Ovary (tissue), 3 donors: ENCODE results near the gene EPN1.

Experiments used
- POLR2A ChIP-seq: fragments of 450-650 bp; IDR thresholded peaks from one replicate; pipeline ENCODE4 v1.6.1; 2017; ENCODE audit warnings: antibody characterized with exemption, mild to moderate bottlenecking, moderate library complexity
- TF ChIP-seq, protein P1 (sequence below), 3 donors: fragments of 450-650 bp in 2 of 3; fragments of 200-600 bp in 1 of 3; IDR thresholded peaks; one replicate each; pipeline versions ENCODE4 v1.5.1 to v1.8.0; 2016 to 2022; ENCODE audit warnings: antibody characterized with exemption in 3 of 3, mild to moderate bottlenecking in 1 of 3
- donor health status: DM: no; HTN: no; CAD: no.

DNA sequence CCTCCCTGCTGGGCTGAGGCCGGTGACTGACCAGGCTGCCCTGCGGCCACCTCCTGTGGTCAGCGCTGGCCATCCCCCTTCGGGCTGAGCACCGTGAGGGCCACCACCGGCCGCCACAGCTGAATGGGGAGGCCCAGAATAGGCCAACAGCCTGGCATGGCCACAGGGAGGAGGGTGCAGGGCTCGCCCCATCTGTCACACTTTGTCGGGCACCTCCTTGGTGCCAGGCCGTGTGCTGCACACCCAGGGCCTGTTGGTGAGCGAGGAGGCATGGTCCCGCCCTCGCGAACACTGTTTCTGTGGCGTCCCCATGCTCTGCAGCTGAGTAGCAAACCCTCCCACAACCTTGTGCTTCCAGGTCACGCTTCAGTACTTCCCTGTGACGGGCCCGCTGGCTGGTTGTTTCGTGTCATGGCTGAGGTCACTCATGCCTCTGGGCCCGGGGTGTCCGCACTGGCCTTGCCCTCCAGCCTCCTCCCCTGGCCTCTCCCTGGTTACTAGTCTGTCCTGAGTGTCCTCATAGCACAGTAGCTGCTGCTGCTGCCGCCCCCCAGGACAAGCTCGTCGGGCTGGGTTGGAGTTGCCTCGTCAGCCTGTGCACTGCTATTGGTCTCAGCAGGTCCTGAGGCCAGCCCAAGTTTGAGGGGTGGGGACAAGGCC is 15.2 kb downstream of the EPN1 start:
- TF ChIP-seq, protein P1, sequence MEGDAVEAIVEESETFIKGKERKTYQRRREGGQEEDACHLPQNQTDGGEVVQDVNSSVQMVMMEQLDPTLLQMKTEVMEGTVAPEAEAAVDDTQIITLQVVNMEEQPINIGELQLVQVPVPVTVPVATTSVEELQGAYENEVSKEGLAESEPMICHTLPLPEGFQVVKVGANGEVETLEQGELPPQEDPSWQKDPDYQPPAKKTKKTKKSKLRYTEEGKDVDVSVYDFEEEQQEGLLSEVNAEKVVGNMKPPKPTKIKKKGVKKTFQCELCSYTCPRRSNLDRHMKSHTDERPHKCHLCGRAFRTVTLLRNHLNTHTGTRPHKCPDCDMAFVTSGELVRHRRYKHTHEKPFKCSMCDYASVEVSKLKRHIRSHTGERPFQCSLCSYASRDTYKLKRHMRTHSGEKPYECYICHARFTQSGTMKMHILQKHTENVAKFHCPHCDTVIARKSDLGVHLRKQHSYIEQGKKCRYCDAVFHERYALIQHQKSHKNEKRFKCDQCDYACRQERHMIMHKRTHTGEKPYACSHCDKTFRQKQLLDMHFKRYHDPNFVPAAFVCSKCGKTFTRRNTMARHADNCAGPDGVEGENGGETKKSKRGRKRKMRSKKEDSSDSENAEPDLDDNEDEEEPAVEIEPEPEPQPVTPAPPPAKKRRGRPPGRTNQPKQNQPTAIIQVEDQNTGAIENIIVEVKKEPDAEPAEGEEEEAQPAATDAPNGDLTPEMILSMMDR (IDR thresholded peaks at IDR 0.05), result no peak
- no peak for TF ChIP-seq POLR2A
